Measurements from ENCODE around the gene ANKS1B.

Gene ANKS1B

DNA sequence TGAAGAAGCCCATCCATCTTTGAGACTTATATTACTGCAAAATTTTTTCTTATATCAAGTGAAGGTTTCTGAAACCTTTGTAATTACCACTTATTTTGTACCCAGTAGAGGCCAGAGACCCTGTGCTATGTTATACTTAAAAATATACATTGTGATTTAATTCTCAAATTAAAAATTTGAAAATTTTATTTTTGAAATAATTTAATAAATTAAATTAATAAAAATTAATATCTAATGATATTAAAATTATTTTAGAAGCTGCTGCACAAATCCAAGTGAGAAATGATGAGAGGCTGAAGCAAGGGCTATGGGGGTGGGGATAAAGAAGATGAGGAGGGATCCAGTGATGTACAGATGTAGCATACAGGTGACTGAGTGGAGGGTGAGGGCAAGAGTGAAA, 1080.9 kb downstream of the ANKS1B start:
- TF ChIP-seq, protein P1, sequence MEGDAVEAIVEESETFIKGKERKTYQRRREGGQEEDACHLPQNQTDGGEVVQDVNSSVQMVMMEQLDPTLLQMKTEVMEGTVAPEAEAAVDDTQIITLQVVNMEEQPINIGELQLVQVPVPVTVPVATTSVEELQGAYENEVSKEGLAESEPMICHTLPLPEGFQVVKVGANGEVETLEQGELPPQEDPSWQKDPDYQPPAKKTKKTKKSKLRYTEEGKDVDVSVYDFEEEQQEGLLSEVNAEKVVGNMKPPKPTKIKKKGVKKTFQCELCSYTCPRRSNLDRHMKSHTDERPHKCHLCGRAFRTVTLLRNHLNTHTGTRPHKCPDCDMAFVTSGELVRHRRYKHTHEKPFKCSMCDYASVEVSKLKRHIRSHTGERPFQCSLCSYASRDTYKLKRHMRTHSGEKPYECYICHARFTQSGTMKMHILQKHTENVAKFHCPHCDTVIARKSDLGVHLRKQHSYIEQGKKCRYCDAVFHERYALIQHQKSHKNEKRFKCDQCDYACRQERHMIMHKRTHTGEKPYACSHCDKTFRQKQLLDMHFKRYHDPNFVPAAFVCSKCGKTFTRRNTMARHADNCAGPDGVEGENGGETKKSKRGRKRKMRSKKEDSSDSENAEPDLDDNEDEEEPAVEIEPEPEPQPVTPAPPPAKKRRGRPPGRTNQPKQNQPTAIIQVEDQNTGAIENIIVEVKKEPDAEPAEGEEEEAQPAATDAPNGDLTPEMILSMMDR (conservative IDR thresholded peaks at IDR 0.05), result no peak
- H3K27ac ChIP-seq, result no peak overlapping the region

DNA sequence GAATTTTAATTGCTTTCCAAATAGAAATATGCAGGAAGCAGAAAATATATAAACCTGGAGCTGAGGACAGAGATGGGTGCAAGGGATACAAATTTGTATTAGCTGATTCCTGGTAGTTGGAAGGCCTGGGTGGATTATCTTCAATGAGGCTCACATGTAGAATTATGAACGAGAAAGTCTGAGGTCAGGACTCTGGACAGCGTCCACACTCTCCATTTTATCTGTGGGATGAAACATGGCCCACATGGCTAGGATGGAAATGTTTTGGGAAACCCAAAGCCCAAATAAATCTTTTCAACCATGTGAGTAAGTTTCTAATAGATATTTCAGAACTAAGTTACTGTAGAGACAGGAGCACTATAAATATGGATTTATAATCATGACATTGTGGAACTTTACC, 1083.5 kb downstream of the ANKS1B start:
- TF ChIP-seq, protein P1 (conservative IDR thresholded peaks at IDR 0.05), result no peak
- no peak overlapping the region for H3K27ac ChIP-seq

DNA sequence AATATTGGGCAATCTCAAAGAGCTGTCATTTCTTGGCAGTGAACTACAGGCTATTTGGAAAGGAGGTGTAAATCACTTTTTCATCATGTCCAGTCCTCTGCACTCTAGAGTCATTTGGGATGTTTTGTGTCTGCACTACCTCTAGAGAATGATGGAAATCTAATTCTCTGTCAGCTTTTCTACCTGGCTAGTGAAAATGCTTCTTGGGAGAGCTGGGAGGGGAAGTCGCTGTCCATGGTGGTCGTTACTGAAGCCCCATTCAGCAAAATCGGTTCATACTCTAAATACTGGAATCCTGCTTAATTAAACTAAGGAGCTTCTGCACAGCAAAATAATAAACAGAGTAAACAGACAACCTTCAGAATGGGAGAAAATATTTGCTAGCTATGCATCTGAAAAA, 1087.8 kb downstream of the ANKS1B start:
- TF ChIP-seq, protein P1 (conservative IDR thresholded peaks at IDR 0.05), result no peak
- H3K27ac ChIP-seq, result no peak overlapping the region

DNA sequence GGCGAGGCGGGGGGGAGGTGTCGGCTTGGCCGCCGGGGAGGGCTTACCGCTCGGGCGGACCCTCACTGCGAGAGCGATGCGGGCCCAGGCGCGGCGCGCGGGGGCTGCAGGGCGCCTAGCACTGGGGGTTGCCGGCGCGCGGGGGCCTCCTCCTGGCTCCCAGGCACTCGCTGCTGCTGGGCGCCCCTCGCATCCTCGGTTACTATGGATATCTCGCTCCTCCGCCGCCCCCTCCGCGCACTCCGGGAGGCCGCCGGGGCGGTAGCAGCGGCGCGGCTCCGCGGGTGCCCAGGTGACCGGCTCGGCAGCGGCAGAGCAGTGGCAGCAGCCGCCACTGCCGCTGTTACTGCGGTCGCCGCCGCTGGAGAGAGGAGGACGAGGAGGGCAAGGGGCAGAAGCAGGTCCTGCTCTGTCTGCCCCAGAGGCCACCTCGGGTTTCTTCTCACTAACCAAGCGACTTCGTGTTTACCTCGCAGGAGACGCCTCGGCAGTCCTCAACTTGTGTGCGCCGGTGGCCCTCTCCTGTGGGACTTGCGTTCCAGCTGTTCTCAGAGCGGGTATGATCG, 1089.6 kb downstream of the ANKS1B start:
- TF ChIP-seq, protein P1 (conservative IDR thresholded peaks at IDR 0.05), result 0 out of 2 replicates have a peak, but pooled peaks have one; percentile 10

GRCh38 chr12:98894412-98895085, 1090.2 kb downstream of the ANKS1B start:
- H3K27ac ChIP-seq, result no peak overlapping the region; the same call in 1 of the 2 replicates
- TF ChIP-seq, protein P1 (conservative IDR thresholded peaks at IDR 0.05), result no peak

More for the DNA sequence above, 1089.6 kb downstream of the ANKS1B start:
- H3K27ac ChIP-seq, result no peak overlapping the region; the same call in 1 of the 2 replicates

DNA sequence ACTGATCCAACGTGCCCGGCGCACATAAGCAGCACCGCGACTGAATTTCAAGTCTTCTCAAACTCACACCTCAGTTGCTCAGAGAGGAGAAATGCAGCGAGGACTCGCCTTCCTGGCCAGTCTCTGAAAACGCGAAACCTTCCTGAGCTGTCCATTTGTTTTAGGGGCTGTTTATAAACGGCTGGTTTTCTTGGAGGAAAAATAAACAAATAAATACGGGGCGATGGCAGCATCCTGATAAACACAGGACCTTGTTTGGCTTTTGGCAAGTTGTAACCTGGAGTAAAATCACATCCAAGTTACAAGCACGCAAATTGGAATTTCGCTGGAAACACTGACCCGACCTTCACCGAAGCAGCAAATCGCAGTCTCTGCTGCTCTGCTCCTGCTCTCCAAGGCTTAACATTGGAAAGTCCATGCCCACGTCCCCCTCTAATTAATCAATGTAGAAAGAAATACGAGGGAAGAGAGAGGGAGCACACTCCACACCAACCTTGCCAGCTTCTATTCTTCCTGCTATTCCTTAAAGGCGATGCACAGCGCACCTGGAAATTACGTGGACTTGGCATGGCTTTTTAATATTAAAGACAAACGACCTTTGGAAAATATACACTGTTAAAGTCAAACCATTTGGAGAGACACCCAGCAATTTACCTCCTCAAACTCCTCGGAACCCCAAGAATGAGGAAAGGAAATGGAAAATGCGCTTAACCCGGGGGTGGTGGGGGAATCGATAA, 1090.9 kb downstream of the ANKS1B start:
- no peak overlapping the region for H3K27ac ChIP-seq
- TF ChIP-seq, protein P1 (conservative IDR thresholded peaks at IDR 0.05), result no peak

- TF ChIP-seq, protein P1 (conservative IDR thresholded peaks at IDR 0.05), result no peak
- H3K27ac ChIP-seq, result no peak overlapping the region
These were observed 1091.5 kb downstream of the ANKS1B start for GRCh38 chr12:98893126-98893674.

All from VCaP (cell line).